ENCODE results near the gene DCLRE1B.
A peak's percentile ranks its signal among the peaks of the same experiment; 100 is the strongest.

DCLRE1B gene

GRCh38 chr1:113949007-113949406 lies 43.9 kb downstream of the DCLRE1B start:
- peak; percentile 48 for DNase-seq

- DNase-seq = no peak
Measured at GRCh38 chr1:113950908-113951307, 45.8 kb downstream of the DCLRE1B start.

GRCh38 chr1:113951719-113952118 lies 46.6 kb downstream of the DCLRE1B start:
- DNase-seq = no peak

- DNase-seq = no peak
Measured at GRCh38 chr1:113957984-113958383, 52.9 kb downstream of the DCLRE1B start.

- DNase-seq = no peak
Measured at GRCh38 chr1:113958691-113959090, 53.6 kb downstream of the DCLRE1B start.

GRCh38 chr1:113963281-113963906 lies 58.3 kb downstream of the DCLRE1B start:
- DNase-seq = no peak

Measured in eye (tissue), 1 donor.